ENCODE data around the gene MST1R.

Gene MST1R

GRCh38 chr3:49878686-49879085 lies 25.0 kb downstream of the MST1R start:
- FAIRE-seq (no peak), DNase-seq (ENCODE audit: insufficient read length, low spot score) (no peak)
- TF ChIP-seq POLR2A (IDR thresholded peaks at IDR 0.05; ENCODE audit: low read depth, low read length), result no peak

DNA sequence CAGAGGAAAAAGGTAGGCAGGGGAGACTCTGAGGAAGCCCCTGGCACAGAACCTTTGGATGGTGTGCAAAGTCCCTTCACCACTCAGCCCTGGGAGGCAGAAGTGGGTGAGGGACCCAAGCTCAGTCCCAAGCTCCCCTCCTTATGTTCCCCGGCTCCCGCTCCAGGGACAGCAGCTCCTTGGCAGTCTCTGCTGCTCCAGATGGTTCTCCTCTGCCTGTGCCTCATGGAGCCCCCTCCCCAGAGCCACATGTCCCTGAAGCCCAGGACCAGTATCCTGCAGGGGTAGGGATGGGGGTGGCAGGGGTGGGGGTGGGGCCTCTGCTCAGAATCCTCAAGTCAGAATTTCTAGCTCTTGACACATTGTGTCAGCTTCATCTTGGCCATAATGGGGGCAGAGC lies 26.0 kb downstream of the MST1R start:
- TF ChIP-seq POLR2A (IDR thresholded peaks at IDR 0.05; ENCODE audit: low read depth, low read length), result no peak
- FAIRE-seq (no peak), DNase-seq (ENCODE audit: insufficient read length, low spot score) (no peak)

DNA sequence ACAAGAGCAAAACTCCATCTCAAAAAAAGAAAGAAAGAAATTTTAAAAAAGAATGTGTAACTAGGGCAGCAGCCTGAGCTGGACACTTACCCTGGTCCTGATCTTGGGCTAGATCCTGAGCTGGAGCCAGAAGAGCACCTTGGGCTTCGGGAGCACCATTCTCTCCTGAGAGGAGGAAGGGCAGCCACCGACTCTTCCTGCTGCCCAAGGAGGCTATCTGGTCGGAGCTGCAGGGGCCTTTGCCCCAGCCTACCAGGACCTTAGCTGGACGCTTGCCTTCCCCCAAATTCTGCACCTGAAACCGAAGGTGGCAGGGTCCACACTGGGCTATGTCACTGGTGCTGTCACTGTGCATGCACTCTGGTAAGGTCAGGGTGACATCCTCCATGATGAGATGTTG lies 27.1 kb downstream of the MST1R start:
- DNase-seq (ENCODE audit: insufficient read length, low spot score) (no peak), FAIRE-seq (no peak)
- TF ChIP-seq POLR2A (IDR thresholded peaks at IDR 0.05; ENCODE audit: low read depth, low read length), result no peak

GRCh38 chr3:49873623-49874022 lies 30.1 kb downstream of the MST1R start:
- no peak for TF ChIP-seq POLR2A (IDR thresholded peaks at IDR 0.05; ENCODE audit: low read depth, low read length)
- no peak for DNase-seq (ENCODE audit: insufficient read length, low spot score)
- FAIRE-seq, result no peak

DNA sequence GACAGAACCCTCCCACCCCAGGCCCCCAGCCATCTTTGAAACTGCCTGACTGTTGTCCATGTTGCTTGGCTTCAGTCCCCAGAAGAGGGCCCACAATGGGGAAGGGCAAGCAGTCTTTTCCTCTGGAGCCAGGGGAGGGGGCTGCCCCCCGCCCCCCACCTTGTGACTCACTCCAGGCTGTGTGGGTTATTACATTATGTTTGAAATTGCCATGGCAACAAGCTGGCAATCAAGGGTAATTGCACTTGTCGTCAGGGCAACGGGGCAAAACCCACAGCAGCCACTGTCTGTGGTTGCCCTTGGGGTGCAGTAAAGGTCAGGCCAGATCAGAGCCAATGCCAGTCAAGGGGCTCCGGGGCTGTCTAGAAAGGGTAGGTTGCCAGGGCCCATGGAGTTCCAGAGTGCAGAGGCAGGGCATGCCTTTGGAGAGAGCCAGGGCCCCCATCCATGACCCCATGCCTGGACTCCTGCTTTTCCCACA lies 30.8 kb downstream of the MST1R start:
- no peak for TF ChIP-seq POLR2A (IDR thresholded peaks at IDR 0.05; ENCODE audit: low read depth, low read length)
- DNase-seq (ENCODE audit: insufficient read length, low spot score) (no peak), FAIRE-seq (no peak)

GRCh38 chr3:49871531-49872153 lies 32.0 kb downstream of the MST1R start:
- no peak for FAIRE-seq

GRCh38 chr3:49869525-49870126 lies 34.0 kb downstream of the MST1R start, which contains the start of gene CAMKV:
TSS of gene CAMKV (minus strand) at chr3:49869906. CDS start at chr3:49862388, 7,518 bp downstream.
- DNase-seq (ENCODE audit: insufficient read length, low spot score) (no peak), FAIRE-seq (no peak)
- TF ChIP-seq POLR2A (IDR thresholded peaks at IDR 0.05; ENCODE audit: low read depth, low read length), result no peak

More at GRCh38 chr3:49871531-49872153, 32.0 kb downstream of the MST1R start:
- no peak for TF ChIP-seq POLR2A (IDR thresholded peaks at IDR 0.05; ENCODE audit: low read depth, low read length)
- DNase-seq (ENCODE audit: insufficient read length, low spot score), result no peak

DNA sequence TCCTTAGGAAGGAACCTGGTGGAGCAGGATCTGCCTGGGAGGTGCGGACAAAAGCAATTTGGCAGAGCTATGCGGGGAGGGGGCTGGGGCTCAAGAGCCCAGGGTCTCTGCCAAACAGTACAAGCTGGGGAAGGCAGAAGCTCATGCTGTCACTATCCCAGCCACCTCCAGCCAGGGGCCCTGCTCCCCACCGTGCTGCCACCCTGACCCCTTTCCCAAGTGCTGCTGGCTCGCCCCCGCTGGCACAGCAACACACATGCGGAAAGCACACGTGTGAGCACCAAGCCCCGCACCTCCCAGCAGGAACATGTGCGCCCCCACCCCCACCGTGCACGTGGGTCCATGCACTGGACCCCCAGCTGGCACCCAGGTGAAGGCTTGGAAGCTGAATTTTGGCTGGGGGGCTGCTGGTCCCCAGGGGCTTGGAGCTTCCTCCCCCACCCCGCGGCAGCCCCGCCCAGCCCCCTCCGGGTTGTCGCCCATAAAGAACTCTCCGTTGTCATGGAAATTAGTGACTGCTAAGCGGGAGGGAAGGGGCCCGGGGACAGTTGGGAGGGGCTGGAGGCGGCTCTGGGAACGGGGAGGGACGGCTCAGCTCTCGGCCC lies 34.7 kb downstream of the MST1R start:
- FAIRE-seq (no peak), DNase-seq (ENCODE audit: insufficient read length, low spot score) (no peak)
- TF ChIP-seq POLR2A (IDR thresholded peaks at IDR 0.05; ENCODE audit: low read depth, low read length), result no peak

DNA sequence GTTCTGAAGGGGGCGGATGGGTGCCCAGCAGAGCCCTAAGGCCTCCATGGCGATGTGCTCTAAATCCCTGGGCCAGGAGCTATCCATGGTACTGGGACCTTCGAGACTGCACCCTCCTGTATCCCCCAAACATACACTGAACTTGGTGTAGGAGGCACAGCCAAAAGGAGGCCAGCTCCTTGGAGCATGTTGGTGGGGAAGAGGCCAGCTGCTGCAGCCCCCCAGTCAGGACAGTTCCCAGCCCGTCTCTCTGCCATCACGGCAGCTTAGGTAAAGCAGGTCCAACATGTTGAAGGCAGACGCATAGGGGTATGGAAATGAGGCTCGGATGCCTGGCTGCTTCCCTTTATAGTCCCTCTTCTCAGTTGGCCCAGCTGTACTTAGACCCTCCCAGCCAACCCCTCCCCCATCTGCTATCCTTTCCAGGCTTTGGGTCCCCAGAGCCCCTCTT lies 35.8 kb downstream of the MST1R start:
- DNase-seq (ENCODE audit: insufficient read length, low spot score) (peak; percentile 61), FAIRE-seq (no peak)
- TF ChIP-seq POLR2A (IDR thresholded peaks at IDR 0.05; ENCODE audit: low read depth, low read length), result no peak

GRCh38 chr3:49867400-49867799 lies 36.3 kb downstream of the MST1R start:
- no peak for FAIRE-seq
- TF ChIP-seq POLR2A (IDR thresholded peaks at IDR 0.05; ENCODE audit: low read depth, low read length), result no peak

GRCh38 chr3:49865198-49865784 lies 38.4 kb downstream of the MST1R start:
- DNase-seq (ENCODE audit: insufficient read length, low spot score) (no peak), FAIRE-seq (no peak)
- no peak for TF ChIP-seq POLR2A (IDR thresholded peaks at IDR 0.05; ENCODE audit: low read depth, low read length)

More at GRCh38 chr3:49867400-49867799, 36.3 kb downstream of the MST1R start:
- no peak for DNase-seq (ENCODE audit: insufficient read length, low spot score)

DNA sequence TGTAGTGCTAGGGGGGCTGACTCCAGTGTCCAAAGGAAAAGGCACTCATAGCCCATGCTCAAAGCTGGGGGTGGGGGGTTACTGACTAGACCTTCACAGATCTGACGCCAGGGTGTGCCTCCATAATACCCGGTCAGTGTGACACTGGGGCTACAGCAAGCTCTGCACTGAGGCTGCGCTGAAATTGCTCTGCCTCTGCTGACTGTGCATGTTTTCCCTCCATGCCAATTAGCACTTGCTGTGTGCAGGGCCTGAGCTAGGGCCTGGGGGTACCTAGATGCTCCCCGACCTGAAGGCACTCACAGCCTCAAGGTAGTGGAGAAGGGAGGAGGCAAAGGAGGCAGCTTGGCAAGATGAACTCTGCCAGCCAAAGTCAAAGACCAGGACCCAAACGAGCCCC lies 39.2 kb downstream of the MST1R start:
- DNase-seq (ENCODE audit: insufficient read length, low spot score), result no peak
- no peak for TF ChIP-seq POLR2A (IDR thresholded peaks at IDR 0.05; ENCODE audit: low read depth, low read length)
- FAIRE-seq, result no peak

DNA sequence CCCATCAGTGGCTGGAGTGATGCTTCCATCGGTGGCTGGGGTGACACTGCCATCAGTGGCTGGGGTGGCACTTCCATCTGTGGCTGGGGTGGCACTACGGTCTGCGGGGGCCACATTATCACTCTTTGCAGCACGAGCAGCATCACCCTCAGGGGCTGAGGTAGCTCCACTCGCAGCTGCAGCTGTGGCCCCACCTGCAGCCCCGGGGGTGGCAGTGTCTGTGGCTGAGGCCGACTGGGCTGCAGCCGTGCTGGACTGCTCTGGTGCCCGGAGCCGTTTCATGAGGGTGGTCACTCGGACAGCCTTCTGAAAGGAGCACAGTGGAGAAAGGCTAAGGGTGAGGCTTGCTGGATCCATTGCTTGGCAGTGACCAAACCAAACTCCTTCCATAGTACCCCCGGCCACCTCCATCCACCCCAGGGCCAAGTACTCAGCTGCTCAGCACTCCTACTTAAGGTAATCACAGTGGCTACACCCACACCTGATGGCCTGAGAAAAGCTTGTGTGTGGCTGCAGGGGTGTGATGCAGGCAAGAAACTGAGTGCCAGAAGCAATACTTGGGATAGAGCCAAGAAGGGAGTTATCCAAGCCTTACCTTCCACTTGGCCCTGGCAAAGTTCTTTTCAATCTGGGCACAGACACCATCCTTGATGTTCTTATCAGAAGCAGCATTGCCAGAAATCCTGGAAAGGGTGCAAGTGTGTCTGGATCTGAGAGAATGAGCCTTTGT lies 43.9 kb downstream of the MST1R start:
- DNase-seq (ENCODE audit: insufficient read length, low spot score) (no peak), FAIRE-seq (no peak)
- TF ChIP-seq POLR2A (IDR thresholded peaks at IDR 0.05; ENCODE audit: low read depth, low read length), result no peak

Measured in H54 (cell line).